ENCODE results near the gene MISFA.
"Not testable (repeated sequence)": the region's sequence is repeated elsewhere in the genome, so short reads cannot be mapped to it uniquely, and the experiment has no call there.

MISFA gene

DNA sequence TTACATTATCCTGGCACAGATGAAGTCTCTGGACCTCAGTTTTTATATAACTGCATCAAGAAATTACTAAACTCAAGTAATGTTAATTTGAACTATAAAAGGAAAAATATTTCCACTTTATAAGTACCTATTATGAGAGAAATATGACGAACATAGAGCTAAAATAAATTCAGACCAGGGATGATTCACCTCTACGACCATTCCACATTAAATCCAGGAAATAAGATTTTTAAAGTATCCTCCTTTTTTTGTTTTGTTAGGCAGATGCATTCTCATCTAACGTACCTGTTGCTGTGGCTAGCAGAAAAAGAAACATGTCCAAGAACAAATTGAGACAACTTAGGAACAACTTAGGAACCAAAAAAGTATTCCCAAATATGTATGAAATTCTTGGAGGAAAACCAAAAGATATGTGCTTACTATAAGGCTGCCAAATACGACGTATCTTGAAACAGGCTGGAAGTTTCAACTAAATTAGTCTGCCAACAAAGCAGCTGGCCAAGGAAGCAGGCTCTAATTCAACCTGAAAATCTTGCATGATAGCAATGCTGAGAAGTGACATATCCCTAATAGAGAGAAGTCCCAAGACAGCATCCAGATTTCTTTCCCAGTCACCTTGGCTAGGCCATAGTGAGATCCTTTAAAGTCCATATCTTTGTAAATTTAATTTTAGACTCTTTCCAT is 18.9 kb downstream of the MISFA start:
- DNase-seq: no peak

DNA sequence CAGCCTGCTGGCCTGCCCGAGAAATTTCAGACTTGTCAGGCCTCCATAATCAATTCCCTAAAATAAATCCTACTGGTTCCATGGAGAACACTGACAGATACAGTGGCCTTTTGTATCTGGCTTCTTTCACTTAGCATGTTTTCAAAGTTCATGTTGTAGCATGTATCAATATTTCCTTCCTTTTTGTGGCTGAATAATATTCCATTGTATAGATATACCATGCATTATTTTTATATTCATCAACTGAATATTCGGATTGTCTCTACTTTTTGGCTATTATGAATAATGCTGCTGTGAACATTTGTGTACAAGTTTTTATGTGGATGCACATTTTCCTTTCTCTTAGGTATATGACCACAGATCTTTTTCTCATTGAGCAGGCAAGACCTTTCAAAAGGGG is 24.1 kb downstream of the MISFA start:
- DNase-seq: no peak

DNA sequence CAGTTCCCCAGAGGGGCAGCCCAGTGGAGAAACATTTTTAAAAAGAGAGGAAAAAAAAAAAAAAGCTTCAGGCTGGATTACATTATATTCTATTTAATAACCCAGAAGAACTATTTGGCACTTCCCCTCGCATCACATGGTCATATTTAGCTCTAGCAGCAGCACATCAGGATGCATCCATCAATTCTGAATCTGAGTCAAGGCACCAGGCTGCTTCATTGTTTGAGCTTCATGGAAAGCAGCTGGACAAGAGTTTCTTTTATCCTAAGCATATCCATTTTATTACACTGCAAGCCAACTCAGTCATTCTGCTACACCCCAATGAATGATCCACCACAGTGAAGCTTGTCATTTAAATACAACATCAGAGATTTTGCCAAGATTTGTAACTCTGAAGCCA is 24.6 kb downstream of the MISFA start:
- DNase-seq: no peak

DNA sequence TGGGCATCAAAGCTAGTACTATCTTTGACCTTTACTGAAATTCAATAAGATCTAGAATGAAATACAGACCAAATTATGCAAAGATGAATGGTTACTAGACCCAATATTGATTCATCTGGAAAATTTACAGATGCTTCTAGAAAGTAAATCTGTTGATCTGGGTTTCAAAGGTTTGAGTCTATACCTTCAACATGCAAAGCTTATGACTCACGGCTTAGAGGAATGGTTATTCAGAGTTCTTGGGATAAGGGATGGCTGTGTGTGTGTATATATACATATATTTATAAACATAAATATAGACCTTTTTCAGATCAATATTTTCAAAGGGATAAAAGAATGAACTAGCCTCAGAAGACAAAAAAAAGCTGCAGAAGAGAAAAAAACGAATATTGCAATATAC is 33.3 kb downstream of the MISFA start:
- no peak for DNase-seq

DNA sequence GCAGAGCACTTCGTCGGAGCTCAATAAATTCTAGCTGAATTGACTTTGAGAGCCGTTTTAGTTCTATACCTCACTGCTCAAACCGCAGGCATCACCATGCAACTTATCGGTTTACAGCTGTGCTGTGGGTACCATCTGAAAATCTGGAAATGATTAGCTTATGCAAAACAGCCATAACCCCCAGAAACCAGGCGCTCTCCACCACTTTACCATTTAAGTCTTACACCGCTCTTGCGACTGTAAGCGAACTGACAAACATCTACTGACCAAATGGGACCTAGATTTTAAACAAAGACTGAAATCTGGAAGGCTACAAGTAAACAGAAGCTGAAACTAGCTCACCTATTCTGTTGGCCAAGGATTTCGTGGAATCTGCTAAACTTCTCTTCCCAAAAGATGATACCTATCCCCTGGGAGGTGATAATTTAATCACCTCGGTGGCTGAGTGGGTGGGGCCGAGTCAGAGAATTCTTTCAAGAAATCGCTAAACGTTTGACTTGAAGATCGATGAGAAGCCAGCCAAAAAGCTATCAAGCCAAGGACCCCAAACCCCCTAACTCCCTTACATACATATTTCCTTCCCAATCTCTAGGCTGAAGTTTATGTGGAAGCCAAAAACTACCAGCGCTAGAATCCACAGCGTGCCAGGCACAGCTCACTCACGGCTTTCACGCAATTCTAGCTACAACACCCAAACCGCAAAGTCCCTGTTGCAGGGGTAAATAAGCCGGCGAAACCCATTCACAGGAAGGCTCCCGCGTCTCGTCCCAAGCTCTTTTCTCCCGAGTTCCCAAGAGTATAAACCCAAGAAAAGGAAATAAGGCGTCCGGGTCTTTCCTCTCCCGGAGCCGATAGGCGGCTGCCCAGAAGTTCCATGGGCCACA is 33.9 kb downstream of the MISFA start:
- peak in 1 of 5 experiments; percentile 89 for DNase-seq

DNA sequence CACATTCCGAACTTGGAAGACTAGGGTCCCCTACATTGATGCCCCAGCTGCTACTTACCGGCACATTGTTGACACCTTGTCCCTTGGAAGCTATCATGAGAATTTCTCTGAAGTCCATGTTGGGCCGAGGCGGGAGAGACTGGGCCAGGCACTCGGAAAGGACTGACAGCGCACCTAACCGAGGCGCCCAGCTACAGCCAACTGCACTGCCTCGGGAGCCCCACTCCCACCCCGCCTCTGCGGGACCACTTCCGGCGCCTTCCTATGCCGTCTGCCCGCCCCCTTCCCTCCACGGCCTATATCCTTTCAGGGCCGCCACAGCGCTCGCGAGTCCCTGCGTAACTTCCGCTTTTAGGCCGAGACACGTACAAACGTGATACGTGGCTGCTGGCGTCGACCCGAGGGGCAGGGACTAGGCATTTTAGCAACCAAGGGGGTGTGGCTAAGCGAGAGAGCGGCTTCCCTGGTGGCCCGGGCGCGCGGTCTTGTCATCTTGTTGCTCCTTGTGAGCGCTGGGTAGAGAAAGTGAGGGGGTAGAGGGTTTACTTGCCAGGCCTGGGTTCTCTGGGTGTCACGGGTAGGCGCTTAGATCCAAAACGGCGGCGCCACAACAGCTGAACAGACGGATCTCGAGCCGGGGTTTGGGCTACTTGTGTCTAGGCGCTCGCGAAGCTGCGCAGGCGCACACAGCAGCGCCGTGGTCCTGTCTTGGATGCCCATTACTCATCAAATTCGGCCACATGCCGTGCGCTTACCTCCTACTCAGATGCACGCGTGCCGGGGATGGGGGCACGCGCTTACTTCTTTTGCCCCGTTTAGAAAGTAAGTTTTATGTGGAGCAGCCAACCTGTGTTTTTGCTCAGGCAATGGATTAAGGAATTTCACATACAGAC is 34.8 kb downstream of the MISFA start, which contains the start of gene SPTY2D1:
Gene SPTY2D1, minus strand, starts transcription at position 203 of the 893 bp plus-strand sequence. Its CDS starts 85 bp downstream, at position 118.
- DNase-seq: peak; percentile 89 to 100 (median 97)

DNA sequence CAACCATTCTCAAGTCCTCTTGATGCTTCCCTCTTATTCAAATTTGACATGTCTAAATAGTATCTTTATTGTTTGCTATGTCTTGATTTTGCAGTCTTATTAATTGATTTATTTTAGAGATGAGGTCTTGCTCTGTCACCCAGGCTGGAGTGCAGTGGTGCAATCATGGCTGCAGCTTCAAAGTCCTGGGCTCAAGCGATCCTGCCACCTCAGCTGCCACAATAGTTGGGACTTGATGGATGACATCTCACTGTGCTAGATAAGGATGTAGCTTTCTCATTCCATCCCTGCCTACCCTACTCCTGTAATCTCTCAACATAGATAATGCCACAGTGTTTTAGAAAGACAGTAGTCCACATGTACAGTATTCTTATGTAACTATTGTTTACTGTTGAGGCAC is 42.1 kb downstream of the MISFA start:
- DNase-seq: no peak

DNA sequence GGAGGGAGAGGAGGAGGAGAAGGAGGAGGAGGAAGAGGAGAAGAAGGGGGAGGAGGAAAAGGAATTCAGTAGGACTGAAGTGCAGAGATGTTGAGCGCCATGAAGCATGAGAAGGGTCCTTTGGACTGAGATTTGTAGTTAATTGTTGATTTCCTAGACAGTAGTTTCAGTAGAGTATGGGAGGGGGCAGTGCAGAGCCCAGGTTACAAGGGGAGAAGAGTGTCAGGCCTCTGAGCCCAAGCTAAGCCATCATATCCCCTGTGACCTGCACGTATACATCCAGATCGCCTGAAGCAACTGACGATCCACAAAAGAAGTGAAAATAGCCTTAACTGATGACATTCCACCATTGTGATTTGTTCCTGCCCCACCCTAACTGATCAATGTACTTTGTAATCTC is 43.4 kb downstream of the MISFA start:
- not testable (repeated sequence) for DNase-seq

DNA sequence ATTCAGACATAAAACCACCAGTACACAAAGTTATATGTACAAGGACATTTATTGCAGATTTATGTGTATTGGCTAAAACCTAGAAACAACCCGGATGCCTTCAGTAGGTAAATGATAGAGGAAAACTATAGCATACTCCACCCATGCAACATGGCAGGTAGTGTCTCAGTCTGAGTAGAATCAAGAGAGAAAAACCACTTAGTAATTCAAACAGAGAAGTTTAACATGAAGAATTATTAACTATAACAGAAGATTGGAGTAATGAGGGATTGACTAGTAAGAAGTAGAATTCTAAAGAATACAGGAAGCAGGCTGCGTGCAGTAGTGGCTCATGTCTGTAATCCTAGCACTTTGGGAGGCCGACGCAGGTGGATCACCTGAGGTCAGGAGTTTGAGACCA is 50.8 kb downstream of the MISFA start:
- DNase-seq: no peak

DNA sequence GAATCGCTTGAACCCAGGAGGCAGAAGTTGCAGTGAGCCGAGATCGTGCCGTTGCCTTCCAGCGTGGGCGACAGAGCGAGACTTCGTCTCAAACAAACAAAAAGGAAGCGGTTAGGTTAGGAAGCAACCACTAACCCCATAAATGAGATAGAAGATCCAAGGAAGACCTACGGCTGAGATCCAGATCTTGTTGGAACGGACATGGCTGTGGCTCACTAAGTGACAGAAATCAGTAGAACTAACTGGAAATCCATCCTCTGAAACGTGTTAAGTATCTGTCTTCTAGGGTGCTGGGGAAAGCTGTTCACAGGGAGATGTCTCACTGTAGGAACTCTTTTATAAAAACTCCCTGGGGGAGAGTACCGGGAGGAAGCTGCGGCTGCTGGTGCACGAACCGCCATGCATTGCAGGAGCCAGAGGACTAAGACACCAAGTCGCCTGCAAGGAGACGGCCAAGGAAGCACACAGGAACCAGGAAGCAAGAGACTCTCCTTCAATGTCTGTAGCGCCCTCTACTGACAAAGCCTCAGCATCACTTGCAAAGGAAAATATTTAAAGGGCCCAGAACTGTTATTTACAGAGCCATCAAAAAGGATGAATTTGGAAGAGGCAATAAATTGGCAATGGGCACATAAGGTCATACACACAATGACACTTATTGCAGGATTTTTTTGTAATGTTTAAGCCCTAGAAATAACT is 51.4 kb downstream of the MISFA start:
- DNase-seq: peak in 2 of 5 experiments; percentile 44 to 75

Measured in T-helper 2 cell (primary cell).